K562 (cell line): ENCODE measurements around the gene IL23R. TPM values are rescaled to one million over a fixed set of nuclear protein-coding genes. Genes with fewer than 3 reads are reported as not detected.

Source experiments
- ATAC-seq: fragments of 200-7000 bp; cut with Tn5 transposase; 3 replicates; pipeline ENCODE4 v1.9.1; 2020; ENCODE audit warnings: moderate library complexity
- BruUV-seq: library from RNA; stranded (reverse); fragments of 400-500 nt; replicated peaks from 2 replicates; lab custom pipeline; 2021; lab: Mats Ljungman, UMichigan
- CTCF ChIA-PET: fragments of 300-600 bp; formaldehyde crosslinking; extraction: SDS; loops from one replicate; lab custom pipeline; 2021; ENCODE audit warnings: low intra/inter-chr PET ratio; lab: Yijun Ruan, JAX
- POLR2A ChIA-PET: fragments of 300-600, 350-650 bp; sonication (Branson Sonifier 250); formaldehyde crosslinking; extraction: SDS; loops from one replicate; lab custom pipeline; 2021; ENCODE audit warnings: antibody characterized with exemption, inconsistent platforms; lab: Yijun Ruan, JAX
- DNase-seq, 4 experiments: peaks; one replicate each; pipeline versions ENCODE4 v3.0.0 to v3.0.0-alpha.2; 2011 to 2018; ENCODE audit warnings: low spot score in 3 of 4, mixed read lengths in 3 of 4; ENCODE audit errors: extremely low read depth in 1 of 4
- FAIRE-seq: peaks from 2 replicates; lab custom pipeline; 2011; peaks lifted over from hg19 to GRCh38; lab: Jason Lieb, UNC
- H2AFZ ChIP-seq: 2 replicates; pipeline ENCODE4 v1.6.0; 2011; ENCODE audit warnings: low read depth, low read length, control low read depth, inconsistent platforms
- H3K27ac ChIP-seq: fragments of 200-600 bp; 3 replicates; pipeline ENCODE4 v1.8.0; 2011; ENCODE audit warnings: low read depth, mild to moderate bottlenecking, control low read depth, inconsistent platforms, low read length, moderate library complexity, mixed read lengths; ENCODE audit errors: extremely low read depth
- H3K27me3 ChIP-seq, 2 experiments: fragments of 300-600 bp in 1 of 2; 2 replicates in 1 of 2; 3 replicates in 1 of 2; pipeline versions ENCODE4 v1.6.0 to v1.8.0; 2011; ENCODE audit warnings: inconsistent platforms in 2 of 2, low read length in 2 of 2, mild to moderate bottlenecking in 1 of 2, mixed read lengths in 1 of 2, moderate library complexity in 1 of 2; ENCODE audit not compliant: control insufficient read depth in 2 of 2, insufficient read depth in 2 of 2
- H3K36me3 ChIP-seq: fragments of 300-600 bp; 3 replicates; pipeline ENCODE4 v1.8.0; 2011; ENCODE audit warnings: mild to moderate bottlenecking, low read length, inconsistent platforms; ENCODE audit not compliant: control insufficient read depth, insufficient read depth
- H3K4me1 ChIP-seq, 2 experiments: fragments of 200-600 bp in 1 of 2; replicated peaks in 1 of 2; 2 replicates in 1 of 2; 3 replicates in 1 of 2; pipeline versions ENCODE4 v1.5.1 to v1.8.0; 2011; ENCODE audit warnings: inconsistent platforms in 2 of 2, low read length in 2 of 2, mild to moderate bottlenecking in 1 of 2, mixed read lengths in 1 of 2, moderate library complexity in 1 of 2; ENCODE audit not compliant: control insufficient read depth in 2 of 2, insufficient read depth in 2 of 2
- H3K4me2 ChIP-seq: 2 replicates; pipeline ENCODE4 v1.6.1; 2011; ENCODE audit warnings: low read length, control low read depth, inconsistent platforms, mixed read lengths; ENCODE audit not compliant: insufficient read depth
- H3K4me3 ChIP-seq: fragments of 200-600 bp; sonication (generic), shearing (Covaris generic); 2 replicates; pipeline ENCODE4 v1.5.1; 2016; ENCODE audit warnings: control low read depth, inconsistent platforms
- H3K79me2 ChIP-seq: fragments of 200-600 bp; 3 replicates; pipeline ENCODE4 v1.8.0; 2011; ENCODE audit warnings: low read length, inconsistent platforms; ENCODE audit not compliant: control insufficient read depth, insufficient read depth
- H3K9ac ChIP-seq, 2 experiments: 2 replicates each; pipeline versions ENCODE4 v1.6.0 to v1.6.1; 2011; ENCODE audit warnings: low read depth in 2 of 2, low read length in 2 of 2, control low read depth in 1 of 2, inconsistent platforms in 1 of 2, mild to moderate bottlenecking in 1 of 2, mixed read lengths in 1 of 2; ENCODE audit not compliant: insufficient read depth in 1 of 2
- H3K9me1 ChIP-seq: one replicate; pipeline ENCODE4 v1.6.0; 2011; ENCODE audit warnings: inconsistent platforms, mild to moderate bottlenecking, low read length, moderate library complexity; ENCODE audit not compliant: control insufficient read depth, insufficient read depth
- H3K9me3 ChIP-seq: replicated peaks from 2 replicates; pipeline ENCODE4 v1.5.1; 2011; ENCODE audit warnings: low read depth, low read length, inconsistent platforms; ENCODE audit not compliant: control insufficient read depth, insufficient read depth
- H4K20me1 ChIP-seq: replicated peaks from 2 replicates; pipeline ENCODE4 v1.6.1; 2011; ENCODE audit warnings: low read length, inconsistent platforms, mixed read lengths; ENCODE audit not compliant: control insufficient read depth, insufficient read depth
- ARHGAP35 ChIP-seq: fragments of 450-650 bp; IDR thresholded peaks from 2 replicates; pipeline ENCODE4 v1.6.1; 2018; ENCODE audit not compliant: partially characterized antibody
- FIP1L1 ChIP-seq: fragments of 200-400 bp; formaldehyde crosslinking; IDR thresholded peaks from 2 replicates; pipeline ENCODE4 v1.6.1; 2018; ENCODE audit warnings: mild to moderate bottlenecking, low read depth, low read length; ENCODE audit not compliant: poor library complexity, severe bottlenecking
- GTF2A2 ChIP-seq: IDR thresholded peaks from 2 replicates; pipeline ENCODE4 v1.6.1; 2016; ENCODE audit warnings: mild to moderate bottlenecking, missing genetic modification characterization, missing compliant biosample characterization
- MECOM ChIP-seq: fragments of 250-450 bp; sonication (Bioruptor Pico); IDR thresholded peaks from 2 replicates; pipeline ENCODE4 v1.8.0; 2022; ENCODE audit warnings: inconsistent platforms
- MEF2D ChIP-seq: conservative IDR thresholded peaks from 2 replicates; pipeline ENCODE4 v1.6.1; 2016; ENCODE audit warnings: low read depth, missing genetic modification characterization, missing compliant biosample characterization
- NEUROD1 ChIP-seq: fragments of 150-350 bp; IDR thresholded peaks from 2 replicates; pipeline ENCODE4 v1.6.1; 2014; ENCODE audit warnings: borderline replicate concordance, low read length, low read depth; ENCODE audit not compliant: partially characterized antibody
- OTX1 ChIP-seq: fragments of 450-650 bp; formaldehyde crosslinking; IDR thresholded peaks from 2 replicates; pipeline ENCODE4 v1.4.0; 2022; ENCODE audit warnings: mild to moderate bottlenecking
- PHF20 ChIP-seq: fragments of 450-650 bp; IDR thresholded peaks from 2 replicates; pipeline ENCODE4 v1.6.1; 2018; ENCODE audit not compliant: partially characterized antibody
- TCF3 ChIP-seq: sonication (generic); formaldehyde crosslinking; IDR thresholded peaks from 2 replicates; pipeline ENCODE4 v1.4.0; 2020; ENCODE audit warnings: mild to moderate bottlenecking, missing genetic modification reagents
- ZBED1 ChIP-seq: IDR thresholded peaks from 2 replicates; pipeline ENCODE4 v1.6.1; 2014
- ZBTB7A ChIP-seq: IDR thresholded peaks from 2 replicates; pipeline ENCODE4 v1.6.1; 2011; ENCODE audit warnings: low read depth, mild to moderate bottlenecking, low read length, moderate library complexity, borderline replicate concordance; ENCODE audit not compliant: control insufficient read depth
- ZNF316 ChIP-seq: fragments of 450-650 bp; IDR thresholded peaks from 2 replicates; pipeline ENCODE4 v1.6.1; 2016
- ZSCAN32 ChIP-seq: fragments of 450-650 bp; formaldehyde crosslinking; IDR thresholded peaks from 2 replicates; pipeline ENCODE4 v1.4.0; 2020; ENCODE audit warnings: mild to moderate bottlenecking, moderate library complexity
- in situ Hi-C: fragments of 300-500 bp; cut with MboI; formaldehyde crosslinking; loops from 4 replicates; pipeline ENCODE4 v1.15.0; 2018; ENCODE audit warnings: inconsistent platforms, mixed read lengths
- intact Hi-C: fragments of 100-400 bp; cut with micrococcal nuclease; formaldehyde crosslinking; loops from 2 replicates; pipeline ENCODE4 v1.14.2; 2022
- polyA plus RNA-seq, 8 experiments: library from polyadenylated mRNA; depleted of rRNA in 4 of 8; stranded (reverse) in 5 of 8; unstranded in 3 of 8; fragments of >200 nt; fragmentation: Nextera tagmentation in 2 of 8; fragmentation: Illumina TruSeq in 1 of 8; extraction: Ambion mirVana in 2 of 8; extraction: Trizol in 1 of 8; gene quantifications; 2 replicates each; pipeline versions ENCODE4 v1.2.1 to v1.2.3, GENCODE V29; 2011 to 2014; ENCODE audit warnings: inconsistent platforms in 1 of 8, missing spikeins in 1 of 8
- total RNA-seq, 7 experiments: library from RNA; depleted of rRNA in 6 of 7; stranded (reverse); fragments of >200 nt in 6 of 7; fragmentation: Illumina TruSeq in 2 of 7; extraction: Trizol in 2 of 7; gene quantifications; 2 replicates each; pipeline versions ENCODE4 v1.2.1 to v1.2.3, GENCODE V29; 2011 to 2021; ENCODE audit warnings: low replicate concordance in 1 of 7
- TF ChIP-seq, protein P1 (sequence below): fragments of 250-450 bp; sonication (Bioruptor Pico); IDR thresholded peaks from 2 replicates; pipeline ENCODE4 v1.9.0; 2021; ENCODE audit warnings: mild to moderate bottlenecking, inconsistent platforms
- TF ChIP-seq, protein P2 (sequence below): fragments of 250-450 bp; sonication (Bioruptor Pico); IDR thresholded peaks from 2 replicates; pipeline ENCODE4 v1.6.1; 2021; ENCODE audit warnings: mild to moderate bottlenecking
- TF ChIP-seq, protein P3 (sequence below): fragments of 450-650 bp; IDR thresholded peaks from 2 replicates; pipeline ENCODE4 v1.6.1; 2016; ENCODE audit warnings: mild to moderate bottlenecking

The IL23R gene
- total and polyA plus RNA-seq, 9 of the 15 experiments (the other 6 are each of a cell fraction or from before 2014, with no cell fraction given) = 4.4 to 52.7 (median 22.8) TPM

DNA sequence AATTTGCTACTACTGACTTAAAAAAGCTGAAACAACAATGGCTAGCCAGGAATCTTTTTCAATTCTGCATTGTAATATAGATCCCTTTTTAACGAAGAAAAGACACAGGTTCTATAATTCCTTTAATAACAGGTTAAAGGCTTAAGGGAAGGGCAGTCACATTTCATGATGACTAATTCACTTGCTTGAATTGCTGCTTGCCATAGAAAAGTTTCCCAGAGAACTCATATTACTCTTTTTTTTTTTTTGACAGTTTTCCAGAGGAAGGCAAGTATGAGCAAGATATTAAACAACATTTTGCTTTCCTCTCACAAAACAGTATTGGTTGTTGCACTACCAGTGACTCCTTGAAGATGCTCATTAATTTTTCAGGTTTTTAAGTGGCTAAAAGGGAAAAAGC, 60.9 kb downstream of the IL23R start (continued):
- TF ChIP-seq, protein P1, sequence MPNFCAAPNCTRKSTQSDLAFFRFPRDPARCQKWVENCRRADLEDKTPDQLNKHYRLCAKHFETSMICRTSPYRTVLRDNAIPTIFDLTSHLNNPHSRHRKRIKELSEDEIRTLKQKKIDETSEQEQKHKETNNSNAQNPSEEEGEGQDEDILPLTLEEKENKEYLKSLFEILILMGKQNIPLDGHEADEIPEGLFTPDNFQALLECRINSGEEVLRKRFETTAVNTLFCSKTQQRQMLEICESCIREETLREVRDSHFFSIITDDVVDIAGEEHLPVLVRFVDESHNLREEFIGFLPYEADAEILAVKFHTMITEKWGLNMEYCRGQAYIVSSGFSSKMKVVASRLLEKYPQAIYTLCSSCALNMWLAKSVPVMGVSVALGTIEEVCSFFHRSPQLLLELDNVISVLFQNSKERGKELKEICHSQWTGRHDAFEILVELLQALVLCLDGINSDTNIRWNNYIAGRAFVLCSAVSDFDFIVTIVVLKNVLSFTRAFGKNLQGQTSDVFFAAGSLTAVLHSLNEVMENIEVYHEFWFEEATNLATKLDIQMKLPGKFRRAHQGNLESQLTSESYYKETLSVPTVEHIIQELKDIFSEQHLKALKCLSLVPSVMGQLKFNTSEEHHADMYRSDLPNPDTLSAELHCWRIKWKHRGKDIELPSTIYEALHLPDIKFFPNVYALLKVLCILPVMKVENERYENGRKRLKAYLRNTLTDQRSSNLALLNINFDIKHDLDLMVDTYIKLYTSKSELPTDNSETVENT = no peak
- no peak for TF ChIP-seq NEUROD1
- no peak for TF ChIP-seq GTF2A2 (tag)

DNA sequence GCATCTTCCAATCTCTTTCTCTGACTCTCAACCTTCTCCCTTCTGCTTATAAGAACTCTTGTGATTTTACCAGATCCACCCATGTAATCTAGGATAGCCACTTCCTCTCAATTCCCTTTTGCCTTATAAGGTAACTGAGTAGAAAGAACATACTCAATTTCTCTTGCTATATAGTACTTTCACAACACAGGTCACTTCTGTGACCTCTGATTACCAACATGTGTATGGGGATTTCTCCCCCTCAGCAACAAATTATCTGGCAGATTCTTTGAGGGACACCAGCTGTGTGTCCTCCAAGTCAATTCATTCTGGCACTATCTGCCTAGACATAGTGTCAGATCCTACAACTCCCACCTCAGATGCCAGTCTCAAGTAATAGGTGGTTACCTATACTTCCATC, 62.5 kb downstream of the IL23R start:
- Histone ChIP-seq H3K79me2 (no peaks in the 10 kb centered on the region; the same call in 2 of the 3 replicates), H4K20me1 (no peaks in the 10 kb centered on the region), H3K4me2 (no peak overlapping the region), H3K4me3 (no peak overlapping the region), H3K4me1 (no peaks in the 10 kb centered on the region), H3K9me3 (no peaks in the 10 kb centered on the region), H3K27me3 (no peaks in the 10 kb centered on the region), H2AFZ (no peak overlapping the region), H3K9me1 (no peaks in the 10 kb centered on the region), H3K36me3 (peaks cover 55% of the 10 kb centered on the region), H3K9ac (no peak overlapping the region), H3K27ac (no peak overlapping the region)
- ChIA-PET POLR2A (no interaction called here), CTCF (no interaction called here)
- intact Hi-C loops (no loop called here), in situ Hi-C loops (loop anchor here (5.0 kb wide), 1 partner anchor 264 kb away; no protein-coding TSS in a partner anchor)
- BruUV-seq = no TSS peak
- no peak for FAIRE-seq
- no peak for DNase-seq
- ATAC-seq = no peak
- no peak for TF ChIP-seq PHF20
- TF ChIP-seq, protein P2, sequence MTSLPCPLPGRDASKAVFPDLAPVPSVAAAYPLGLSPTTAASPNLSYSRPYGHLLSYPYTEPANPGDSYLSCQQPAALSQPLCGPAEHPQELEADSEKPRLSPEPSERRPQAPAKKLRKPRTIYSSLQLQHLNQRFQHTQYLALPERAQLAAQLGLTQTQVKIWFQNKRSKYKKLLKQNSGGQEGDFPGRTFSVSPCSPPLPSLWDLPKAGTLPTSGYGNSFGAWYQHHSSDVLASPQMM (CRISPR knock-in tag) = no peak
- TF ChIP-seq TCF3 (CRISPR knock-in tag) = no peak
- TF ChIP-seq ARHGAP35 = no peak
- TF ChIP-seq MECOM (CRISPR knock-in tag) = no peak
- TF ChIP-seq ZNF316 = no peak
- no peak for TF ChIP-seq FIP1L1
- TF ChIP-seq, protein P3, sequence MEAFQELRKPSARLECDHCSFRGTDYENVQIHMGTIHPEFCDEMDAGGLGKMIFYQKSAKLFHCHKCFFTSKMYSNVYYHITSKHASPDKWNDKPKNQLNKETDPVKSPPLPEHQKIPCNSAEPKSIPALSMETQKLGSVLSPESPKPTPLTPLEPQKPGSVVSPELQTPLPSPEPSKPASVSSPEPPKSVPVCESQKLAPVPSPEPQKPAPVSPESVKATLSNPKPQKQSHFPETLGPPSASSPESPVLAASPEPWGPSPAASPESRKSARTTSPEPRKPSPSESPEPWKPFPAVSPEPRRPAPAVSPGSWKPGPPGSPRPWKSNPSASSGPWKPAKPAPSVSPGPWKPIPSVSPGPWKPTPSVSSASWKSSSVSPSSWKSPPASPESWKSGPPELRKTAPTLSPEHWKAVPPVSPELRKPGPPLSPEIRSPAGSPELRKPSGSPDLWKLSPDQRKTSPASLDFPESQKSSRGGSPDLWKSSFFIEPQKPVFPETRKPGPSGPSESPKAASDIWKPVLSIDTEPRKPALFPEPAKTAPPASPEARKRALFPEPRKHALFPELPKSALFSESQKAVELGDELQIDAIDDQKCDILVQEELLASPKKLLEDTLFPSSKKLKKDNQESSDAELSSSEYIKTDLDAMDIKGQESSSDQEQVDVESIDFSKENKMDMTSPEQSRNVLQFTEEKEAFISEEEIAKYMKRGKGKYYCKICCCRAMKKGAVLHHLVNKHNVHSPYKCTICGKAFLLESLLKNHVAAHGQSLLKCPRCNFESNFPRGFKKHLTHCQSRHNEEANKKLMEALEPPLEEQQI = no peak
- no peak for TF ChIP-seq ZBED1
- no peak for TF ChIP-seq ZSCAN32 (CRISPR knock-in tag)
- TF ChIP-seq OTX1 (CRISPR knock-in tag) = no peak
- TF ChIP-seq ZBTB7A = no peak
- TF ChIP-seq MEF2D = no peak
